HG02970 (cell line): Measurements from ENCODE around the gene GPHN.

Experiments
- ATAC-seq: cut with Tn5 transposase; IDR thresholded peaks from one replicate; pipeline ENCODE4 v1.9.1; 2021; ENCODE audit warnings: mild to moderate bottlenecking, moderate library complexity, moderate number of reproducible peaks; ENCODE audit not compliant: unreplicated experiment, low FRiP score

Gene GPHN

DNA sequence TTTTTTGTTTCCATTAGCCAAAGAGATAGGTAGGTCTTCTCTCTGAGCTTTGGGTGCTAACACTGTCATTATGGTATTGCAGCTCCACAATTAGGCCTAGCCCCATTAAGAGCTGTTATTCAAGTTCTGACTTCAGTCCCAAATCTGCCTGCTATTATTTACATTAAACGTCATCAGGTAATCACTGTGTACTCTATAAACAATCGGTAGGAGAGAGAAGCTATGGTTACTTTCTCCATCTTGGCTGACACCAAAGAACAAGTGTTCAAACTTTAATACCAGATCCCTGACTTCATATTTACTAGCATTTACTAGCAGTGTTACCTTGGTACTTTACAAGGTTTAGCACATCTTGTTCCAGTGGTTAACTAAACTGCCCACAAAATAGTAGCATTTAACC is 376.2 kb downstream of the GPHN start:
- no peak for ATAC-seq

DNA sequence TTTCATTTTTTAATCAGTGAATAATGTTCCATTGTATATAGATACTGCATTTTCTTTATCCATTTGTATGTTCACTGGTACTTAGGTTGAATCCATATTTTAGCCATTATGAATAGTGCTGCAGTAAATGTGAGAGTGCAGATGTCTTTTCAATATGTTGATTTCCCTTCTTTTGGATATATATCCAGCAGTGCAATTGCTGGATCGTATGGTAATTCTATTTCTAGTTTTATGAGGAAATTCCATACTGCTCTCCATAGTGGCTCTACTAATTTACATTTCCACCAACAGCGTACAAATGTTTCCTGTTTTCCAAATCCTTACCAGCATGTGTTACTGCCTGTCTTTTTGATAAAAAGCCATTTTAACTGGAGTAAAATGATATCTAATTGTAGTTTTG is 392.8 kb downstream of the GPHN start:
- ATAC-seq = no peak

DNA sequence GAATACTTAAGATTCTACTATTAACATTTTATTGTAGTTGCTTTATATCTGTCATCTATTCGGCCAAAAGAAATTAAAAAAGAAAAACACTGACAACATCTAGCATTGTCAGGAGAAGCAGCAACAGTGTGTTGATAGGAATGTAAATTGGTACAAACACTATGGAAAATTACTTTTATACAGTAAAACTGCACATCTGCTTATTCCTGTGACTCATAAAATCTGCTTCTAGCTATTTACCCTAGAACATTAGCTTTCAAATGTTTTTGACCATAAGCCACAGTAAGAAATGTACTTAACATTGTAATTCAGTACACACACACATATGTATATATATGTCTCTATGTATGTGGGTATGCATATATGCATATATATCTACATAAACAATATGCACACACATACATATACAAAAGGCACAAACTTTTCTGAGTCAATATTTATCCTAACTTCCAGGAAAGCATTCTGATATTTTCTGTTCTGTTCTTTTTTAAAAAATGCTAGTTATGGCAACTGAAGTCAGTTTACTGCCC is 402.4 kb downstream of the GPHN start:
- ATAC-seq = no peak

DNA sequence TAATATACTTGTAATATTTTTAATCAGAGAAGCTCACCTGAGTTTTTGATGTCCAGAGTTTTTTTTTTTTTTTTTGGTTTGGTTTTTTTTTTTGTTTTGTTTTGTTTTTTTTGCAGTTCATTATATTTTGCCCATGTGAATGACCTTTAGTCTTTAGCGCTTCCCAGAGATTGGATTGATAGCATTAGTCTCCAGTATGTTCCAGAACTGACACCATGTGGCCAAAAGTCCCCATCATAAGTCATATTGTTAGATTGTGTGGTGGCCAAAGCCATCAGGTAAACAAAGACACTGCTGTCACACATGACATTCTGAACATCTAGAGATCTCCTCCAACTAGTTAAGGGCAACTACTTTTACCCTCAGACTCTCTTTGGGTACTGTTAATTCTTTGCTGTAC is 408.5 kb downstream of the GPHN start:
- ATAC-seq = no peak

DNA sequence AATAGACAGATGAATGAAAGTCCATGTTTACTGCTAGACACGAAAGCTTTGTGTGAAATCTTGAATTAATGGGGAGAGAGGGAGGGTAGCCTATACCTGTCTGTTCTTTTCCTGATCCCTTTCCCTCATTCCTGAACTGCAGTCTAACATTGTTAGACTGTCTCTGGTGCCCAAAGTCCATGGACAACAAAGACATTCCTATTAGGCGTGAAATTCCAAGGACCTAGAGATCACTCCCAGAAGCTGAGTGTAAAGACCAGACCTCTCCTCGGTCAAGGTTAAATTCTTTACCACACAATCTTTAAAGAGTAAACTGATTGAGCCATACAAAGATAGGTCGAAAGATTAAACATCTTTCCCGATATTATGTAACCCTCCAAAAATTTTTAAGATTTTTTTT is 410.6 kb downstream of the GPHN start:
- no peak for ATAC-seq

DNA sequence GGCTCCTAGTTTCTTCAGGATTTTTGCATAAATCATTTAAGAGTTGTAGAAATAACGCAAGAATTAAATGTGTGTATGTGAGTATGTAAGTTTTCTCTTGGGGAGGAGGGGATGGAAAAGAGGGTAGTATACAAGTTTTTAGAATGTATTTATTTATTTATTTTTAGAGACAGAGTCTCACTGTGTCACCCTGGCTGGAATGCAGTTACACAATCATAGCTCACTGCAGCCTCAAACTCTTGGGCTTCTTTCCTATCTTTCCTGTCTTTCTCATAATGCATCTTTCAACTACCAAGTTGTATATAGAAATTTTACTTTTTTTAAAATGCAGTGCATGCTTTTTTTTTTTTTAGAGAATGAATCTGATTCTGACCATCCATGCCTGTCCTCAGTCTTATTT is 412.2 kb downstream of the GPHN start:
- no peak for ATAC-seq

DNA sequence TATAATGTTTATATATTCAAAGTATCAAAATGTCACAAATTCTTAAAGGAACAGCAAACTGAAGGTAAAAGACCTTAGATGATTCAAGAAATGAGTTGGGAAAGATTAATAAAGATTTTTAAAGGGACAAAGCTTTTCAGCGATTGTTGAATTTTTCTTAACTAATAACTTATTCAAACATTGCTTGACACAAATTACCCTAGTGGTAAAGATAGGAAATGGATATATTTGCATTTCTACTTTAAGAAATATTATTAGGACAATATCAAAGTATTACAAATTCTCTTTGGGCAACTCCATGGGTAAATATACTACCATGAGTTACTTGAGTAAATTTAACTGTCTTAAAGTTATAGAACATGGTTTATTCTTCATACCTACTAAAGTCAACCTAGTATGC is 415.3 kb downstream of the GPHN start:
- no peak for ATAC-seq

DNA sequence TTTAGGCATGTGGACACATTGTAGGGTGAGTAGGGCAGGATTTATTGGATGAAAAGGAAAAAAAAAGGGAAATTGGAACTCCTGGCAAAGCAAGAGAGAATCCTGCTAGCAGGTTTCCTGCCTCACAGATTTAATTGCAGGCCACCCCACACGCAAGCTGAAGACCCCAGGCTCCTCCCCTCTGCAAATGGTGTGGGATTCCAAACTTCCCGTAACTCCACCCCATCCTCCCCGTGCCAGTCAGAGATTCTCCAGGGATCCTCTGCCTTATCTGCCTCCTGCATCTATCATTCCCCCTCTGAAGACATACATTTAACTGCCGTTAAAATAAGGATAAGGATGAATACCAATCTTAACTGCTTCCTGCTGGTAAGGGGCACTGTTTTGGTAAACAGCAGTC is 431.5 kb downstream of the GPHN start:
- ATAC-seq = no peak

DNA sequence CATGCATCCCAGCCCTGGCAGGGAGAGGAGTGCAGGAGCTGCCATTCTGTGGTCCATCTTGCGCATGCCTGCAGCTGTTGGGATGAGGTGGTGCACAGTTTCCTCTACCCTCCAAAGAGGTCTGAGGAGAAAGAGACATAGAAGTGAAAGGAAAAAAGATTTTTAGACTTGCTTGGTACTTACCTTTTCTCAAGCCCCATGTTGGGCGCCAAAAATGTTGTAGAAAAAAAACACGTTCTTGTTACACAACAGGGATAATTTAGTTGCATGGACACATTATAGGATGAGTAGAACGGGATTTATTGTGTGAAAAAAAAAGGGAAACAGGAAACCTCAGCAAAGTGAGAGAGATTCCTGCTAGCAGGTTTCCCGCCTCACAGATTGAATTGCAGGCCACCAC is 436.9 kb downstream of the GPHN start:
- ATAC-seq = no peak

DNA sequence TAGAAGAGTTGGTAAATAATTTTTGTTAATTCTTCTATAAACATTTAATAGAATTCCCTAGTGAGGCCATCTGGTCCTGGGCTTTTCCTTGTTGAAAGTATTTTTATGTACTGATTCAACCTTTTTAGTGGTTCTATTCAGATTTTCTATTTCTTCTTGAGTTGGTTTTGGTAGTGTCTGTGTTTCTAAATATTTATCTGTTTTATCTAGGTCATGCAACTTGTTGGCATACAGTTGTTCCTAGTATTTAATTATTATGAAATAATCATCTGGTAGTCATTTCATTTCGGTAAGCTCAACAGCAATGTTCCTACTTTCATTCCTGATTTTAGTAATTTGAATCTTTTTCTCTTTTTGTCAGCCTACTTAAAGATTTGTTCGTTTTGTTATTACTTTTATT is 447.2 kb downstream of the GPHN start:
- no peak for ATAC-seq

DNA sequence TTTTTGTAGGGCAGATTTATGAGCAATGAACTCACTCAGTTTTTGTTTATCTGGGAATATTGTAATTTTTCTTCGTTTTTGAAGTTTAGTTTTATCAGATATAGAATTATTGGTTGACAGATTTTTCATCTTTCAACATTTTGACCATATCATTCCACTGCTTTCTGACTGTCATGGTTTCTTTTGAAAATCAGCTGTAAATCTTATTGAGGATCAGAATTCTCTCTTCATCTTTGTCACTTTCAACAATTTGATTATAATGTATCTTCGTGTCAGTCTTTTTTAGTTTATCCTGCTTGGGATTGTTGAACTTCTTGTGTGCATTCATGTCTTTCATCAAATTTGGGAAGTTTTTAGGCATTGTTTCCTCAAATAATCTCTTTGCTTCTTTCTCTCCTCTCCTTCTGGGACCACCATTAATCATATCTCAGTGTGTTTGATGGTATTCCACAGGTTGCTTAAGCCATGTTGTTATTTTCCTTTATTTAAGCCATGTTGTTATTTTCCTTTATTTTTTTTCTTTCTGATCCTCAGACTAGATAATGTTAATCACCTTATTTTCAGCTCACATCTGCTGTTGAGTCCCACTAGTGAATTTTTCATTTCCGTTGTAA is 451.6 kb downstream of the GPHN start:
- ATAC-seq = no peak

DNA sequence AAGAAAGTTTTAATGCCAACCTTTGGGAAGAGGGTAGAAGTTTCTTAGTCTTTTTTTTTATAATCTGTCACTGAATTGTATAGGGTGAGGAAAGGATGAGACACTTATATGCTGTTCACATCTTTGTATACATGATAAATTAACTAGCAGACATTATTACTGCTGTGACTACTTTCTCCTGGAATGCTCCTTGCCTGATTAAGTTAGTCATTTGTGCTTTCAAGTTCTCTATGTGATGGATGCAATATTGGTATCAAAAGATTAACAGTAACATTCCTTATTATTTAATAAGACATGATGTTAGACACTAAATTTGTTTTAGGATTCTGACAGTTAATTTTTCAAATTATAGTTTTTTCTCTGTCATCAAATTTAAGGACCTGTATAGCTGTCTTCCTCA is 457.9 kb downstream of the GPHN start:
- ATAC-seq = no peak

DNA sequence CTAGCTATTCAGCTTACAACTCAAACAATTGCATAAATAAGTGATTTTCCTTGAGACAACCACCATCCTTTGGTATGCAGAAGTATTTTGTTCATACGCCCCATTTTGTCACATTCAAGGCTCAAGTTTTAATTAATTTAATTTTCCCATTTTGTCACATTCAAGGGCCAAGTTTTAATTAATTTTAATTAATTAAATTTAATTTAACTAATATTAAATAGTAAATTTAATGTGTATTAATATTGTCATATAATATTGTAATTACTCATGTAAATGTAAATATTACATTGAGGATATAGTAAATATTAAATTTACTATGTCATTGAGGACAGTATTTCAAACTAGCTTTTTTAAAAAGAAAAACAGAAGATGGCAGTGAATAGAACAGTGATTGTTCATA is 464.5 kb downstream of the GPHN start:
- no peak for ATAC-seq

DNA sequence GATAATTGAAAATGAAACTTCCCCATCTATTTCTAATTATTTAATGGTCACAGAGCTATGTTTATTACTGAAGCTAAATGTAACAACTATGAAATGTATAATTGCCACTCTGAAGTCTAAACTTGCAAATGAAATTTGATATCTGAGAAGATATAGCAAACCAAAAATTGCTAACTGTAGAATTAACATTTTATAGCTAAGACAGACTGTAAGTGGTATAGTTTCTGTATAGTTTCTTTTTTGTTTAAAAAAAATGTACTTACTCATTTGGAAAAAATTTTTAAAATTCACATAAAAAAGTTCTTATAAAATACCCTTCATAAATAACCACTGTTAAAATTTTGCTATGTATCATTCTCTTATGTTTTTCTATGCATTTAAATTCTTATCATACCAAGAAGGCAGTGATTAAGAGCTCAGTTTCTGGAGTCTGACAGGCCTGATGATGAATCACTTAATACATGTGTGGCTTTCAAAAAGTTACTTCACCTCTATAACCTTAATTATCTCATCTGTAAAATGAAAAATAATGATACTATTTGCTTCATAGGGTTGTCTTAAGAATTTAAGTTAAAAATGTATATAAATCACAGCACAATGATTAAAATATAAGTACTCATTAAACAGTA is 466.6 kb downstream of the GPHN start:
- no peak for ATAC-seq

DNA sequence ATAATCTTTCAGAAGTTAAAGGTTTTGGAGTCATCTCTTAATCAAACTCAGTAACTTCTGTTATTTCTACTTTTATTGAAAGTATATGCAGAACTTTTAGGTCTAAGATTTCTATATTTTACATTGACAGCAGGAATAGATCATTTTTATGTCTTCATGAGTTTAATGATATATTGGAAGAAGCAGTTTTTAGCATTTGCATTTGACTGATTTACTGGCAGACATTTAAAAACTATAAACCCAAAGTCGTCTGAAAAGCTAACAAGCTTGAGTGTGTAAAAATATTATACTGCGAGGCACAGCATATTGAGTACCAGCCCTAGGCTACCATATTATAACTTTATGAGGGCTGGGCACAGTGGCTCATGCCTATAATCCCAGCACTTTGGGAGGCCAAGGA is 467.3 kb downstream of the GPHN start:
- ATAC-seq = no peak

DNA sequence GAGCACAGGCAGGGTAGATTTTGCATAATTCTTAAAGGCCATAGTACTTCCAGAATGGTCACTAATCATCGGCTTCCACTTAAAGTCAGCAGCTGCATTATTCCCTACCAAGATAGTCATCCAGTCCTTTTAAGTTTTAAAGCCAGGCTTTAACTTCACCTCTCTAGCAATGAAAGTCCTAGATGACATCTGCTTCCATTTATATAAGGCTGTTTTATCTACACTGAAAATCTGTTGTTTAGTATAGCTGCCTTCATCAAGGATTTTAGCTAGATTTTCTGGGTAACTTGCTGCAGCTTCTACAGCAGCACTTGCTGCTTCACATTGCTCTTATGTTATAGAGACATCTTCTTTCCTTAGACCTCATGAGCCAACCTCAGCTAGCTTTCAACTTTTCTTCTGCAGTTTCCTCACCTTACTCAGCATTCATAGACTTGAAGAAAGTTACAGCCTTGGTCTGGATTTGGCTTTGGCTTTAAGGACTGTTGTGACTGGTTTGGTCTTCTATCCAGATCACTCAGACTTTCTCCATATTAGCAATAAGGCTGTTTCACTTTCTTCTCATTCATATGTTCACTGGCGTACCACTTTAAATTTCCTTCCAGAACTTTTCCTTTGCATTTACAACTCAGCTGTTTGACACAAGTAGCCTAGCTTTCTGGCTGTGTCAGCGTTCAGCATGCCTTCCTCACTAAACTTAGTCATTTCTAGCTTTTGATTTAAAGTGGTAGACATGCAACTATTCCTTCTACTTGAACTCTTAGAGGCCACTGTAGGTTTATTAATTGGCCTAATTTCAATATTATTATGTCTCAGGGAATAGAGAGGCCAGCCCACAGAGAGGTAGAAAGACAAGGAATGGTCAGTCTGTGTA is 471.4 kb downstream of the GPHN start:
- no peak for ATAC-seq

DNA sequence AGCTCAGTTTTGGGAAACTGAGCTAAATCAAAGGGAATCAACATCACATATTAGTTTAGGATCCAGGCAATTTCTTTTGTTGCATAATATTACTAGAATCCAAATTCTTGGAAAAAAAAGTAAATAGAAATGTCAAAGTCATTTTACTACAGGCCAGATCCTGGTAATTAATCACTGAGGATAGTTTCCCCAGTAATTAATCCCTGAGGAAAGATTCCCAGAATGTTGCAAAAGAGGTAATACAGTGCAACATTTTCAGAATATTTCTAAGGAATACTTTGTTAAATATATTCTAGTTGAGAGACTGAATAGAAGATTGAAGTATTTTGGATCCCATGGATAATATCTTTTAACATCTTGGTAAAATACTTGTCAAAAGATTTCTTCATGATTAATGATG is 474.3 kb downstream of the GPHN start:
- ATAC-seq = no peak

DNA sequence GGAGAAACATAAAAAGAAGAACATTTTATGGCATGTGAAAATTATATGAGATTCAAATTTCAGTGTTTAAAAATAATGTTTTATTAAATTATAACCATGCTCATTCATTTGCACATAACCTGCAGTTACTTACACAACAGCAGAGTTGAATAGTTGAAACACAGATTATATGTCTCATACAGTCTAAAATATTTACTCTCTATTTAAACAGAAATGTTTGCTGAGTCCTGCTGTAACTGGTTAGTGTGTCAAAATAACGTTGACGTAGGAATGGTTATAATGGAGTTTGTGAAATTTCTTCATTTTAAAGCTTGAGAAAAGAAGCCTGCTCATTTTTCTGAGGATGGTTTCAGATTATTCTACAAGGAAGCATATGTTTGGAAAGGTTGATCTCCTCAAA is 484.8 kb downstream of the GPHN start:
- no peak for ATAC-seq

DNA sequence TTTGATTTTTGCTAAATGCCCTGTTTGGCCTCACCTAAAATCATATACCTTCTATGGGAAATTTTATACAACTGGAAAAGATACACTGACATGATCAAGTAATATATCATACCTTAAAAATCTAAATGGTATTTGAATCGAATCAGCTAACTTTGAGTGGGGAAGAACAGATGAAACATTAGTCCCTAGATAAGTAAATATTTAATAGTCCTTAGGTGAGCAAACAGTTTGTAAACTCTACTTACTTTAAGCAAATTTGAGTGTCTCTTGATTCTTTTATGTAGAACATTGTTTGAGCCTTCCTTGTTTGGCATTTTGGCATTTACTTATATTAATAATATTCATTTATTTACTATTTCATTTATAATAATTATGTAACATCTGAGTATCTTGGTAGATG is 485.6 kb downstream of the GPHN start:
- no peak for ATAC-seq

DNA sequence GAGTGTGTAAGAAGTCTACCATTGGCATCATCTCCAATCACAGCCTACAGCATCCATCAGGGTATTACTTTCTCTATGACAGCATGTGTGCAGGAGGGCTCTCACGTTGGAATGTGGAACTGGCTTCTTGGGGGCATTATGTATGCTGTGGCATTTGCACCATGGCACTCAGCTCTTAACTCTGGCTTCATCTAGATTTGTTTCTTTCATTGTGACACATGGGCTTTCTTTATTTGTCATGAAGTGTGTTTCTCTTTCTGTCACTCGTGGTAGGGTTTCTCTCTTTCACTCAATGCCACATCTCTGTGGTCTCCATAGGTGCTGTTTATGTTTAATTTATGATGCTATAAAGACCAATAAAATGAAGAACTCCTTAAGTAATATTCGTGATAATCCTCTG is 490.1 kb downstream of the GPHN start:
- no peak for ATAC-seq

DNA sequence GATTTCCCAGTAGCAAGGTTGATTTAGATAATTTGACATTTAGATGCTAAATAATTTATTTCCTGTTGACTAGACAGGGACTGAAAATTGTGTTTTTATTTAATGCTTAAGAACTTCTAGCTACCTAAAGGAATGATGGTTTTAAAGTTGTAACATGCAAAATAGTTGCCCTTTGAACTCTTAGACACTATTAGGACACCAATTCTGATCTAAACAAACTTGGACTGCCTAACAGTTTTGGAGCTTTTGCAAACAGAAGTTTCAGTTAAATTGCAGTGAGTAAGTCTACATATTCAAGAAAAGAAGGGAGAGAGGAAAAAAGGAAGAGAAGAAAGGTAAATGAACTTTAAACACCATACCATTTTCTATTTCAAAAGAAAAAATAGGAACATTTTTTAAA is 492.0 kb downstream of the GPHN start:
- no peak for ATAC-seq
